OCI-LY1 (cell line): Measurements from ENCODE around the gene YBEY.

Experiments
- EZH2 ChIP-seq: fragments of 200-600 bp; sonication (generic), shearing (Covaris generic); IDR thresholded peaks from 2 replicates; pipeline ENCODE4 v1.8.0; 2017; ENCODE audit warnings: borderline replicate concordance, mixed run types, mild to moderate bottlenecking, antibody characterized with exemption, low read length, moderate library complexity, mixed read lengths
- TF ChIP-seq, protein P1 (sequence below): fragments of 200-600 bp; sonication (generic), shearing (Covaris generic); IDR thresholded peaks from 2 replicates; pipeline ENCODE4 v1.5.1; 2017; ENCODE audit warnings: mild to moderate bottlenecking, antibody characterized with exemption, low read length, moderate library complexity, mixed read lengths

- TF ChIP-seq, protein P1, sequence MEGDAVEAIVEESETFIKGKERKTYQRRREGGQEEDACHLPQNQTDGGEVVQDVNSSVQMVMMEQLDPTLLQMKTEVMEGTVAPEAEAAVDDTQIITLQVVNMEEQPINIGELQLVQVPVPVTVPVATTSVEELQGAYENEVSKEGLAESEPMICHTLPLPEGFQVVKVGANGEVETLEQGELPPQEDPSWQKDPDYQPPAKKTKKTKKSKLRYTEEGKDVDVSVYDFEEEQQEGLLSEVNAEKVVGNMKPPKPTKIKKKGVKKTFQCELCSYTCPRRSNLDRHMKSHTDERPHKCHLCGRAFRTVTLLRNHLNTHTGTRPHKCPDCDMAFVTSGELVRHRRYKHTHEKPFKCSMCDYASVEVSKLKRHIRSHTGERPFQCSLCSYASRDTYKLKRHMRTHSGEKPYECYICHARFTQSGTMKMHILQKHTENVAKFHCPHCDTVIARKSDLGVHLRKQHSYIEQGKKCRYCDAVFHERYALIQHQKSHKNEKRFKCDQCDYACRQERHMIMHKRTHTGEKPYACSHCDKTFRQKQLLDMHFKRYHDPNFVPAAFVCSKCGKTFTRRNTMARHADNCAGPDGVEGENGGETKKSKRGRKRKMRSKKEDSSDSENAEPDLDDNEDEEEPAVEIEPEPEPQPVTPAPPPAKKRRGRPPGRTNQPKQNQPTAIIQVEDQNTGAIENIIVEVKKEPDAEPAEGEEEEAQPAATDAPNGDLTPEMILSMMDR = no peak
- TF ChIP-seq EZH2 = no peak
Measured at GRCh38 chr21:46255166-46255565, 31.0 kb upstream of the YBEY start.
